ENCODE data around the gene CD22. TPM values are rescaled to one million over a fixed set of nuclear protein-coding genes. Genes with fewer than 3 reads are reported as not detected.

CD22 gene
- total and polyA plus RNA-seq, 2 of the 13 experiments (the other 11 are each of a cell fraction or from before 2014, with no cell fraction given) = 0.71 to 1.7 TPM

GRCh38 chr19:35311901-35312665, 16.9 kb upstream of the CD22 start:
- in situ Hi-C loops (cut with HindIII; ENCODE audit: extremely low pct_ligation_motif_present, low pct_unique_long_range_greater_than_20kb) (no loop called here), intact Hi-C loops (cut with micrococcal nuclease; ENCODE audit: unreplicated experiment) (no loop called here)
- ChIA-PET POLR2A (no interaction called here), CTCF (ENCODE audit: low intra/inter-chr PET ratio, low total read pairs) (no interaction called here)
- no peak overlapping the region for H2AFZ ChIP-seq (ENCODE audit: low read length)
- H3K27me3 ChIP-seq (ENCODE audit: control insufficient read depth in 1 of 2, insufficient read depth in 2 of 2, low read length in 2 of 2) = no peaks in the 10 kb centered on the region
- FAIRE-seq (no peak), ATAC-seq (no peak), DNase-seq (ENCODE audit: low spot score) (no peak)
- H3K4me1 ChIP-seq (ENCODE audit: insufficient read depth, low read length) = peaks cover 99% of the 10 kb centered on the region
- H3K9ac ChIP-seq (ENCODE audit: insufficient read depth, low read depth, low read length) = no peak overlapping the region
- no peaks in the 10 kb centered on the region for H4K20me1 ChIP-seq (ENCODE audit: insufficient read depth, low read length)
- WGBS (ENCODE audit: low lambda C conversion rate) = 92% methylated on average over 17 of the region's 21 CpGs
- H3K36me3 ChIP-seq (replicated peaks in 1 of 2; ENCODE audit: control insufficient read depth in 1 of 2, insufficient read depth in 2 of 2, low read length in 2 of 2) = no peaks in the 10 kb centered on the region
- no peak overlapping the region for H3K4me2 ChIP-seq (ENCODE audit: low read depth, low read length)
- no TSS peak for BruUV-seq (replicated peaks)
- TF ChIP-seq ZNF687 (CRISPR knock-in tag; IDR thresholded peaks at IDR 0.05) (peak; percentile 33; the same call in 1 of the 2 replicates), HOXA3 (CRISPR knock-in tag; IDR thresholded peaks at IDR 0.05) (no peak)
- no peaks in the 10 kb centered on the region for H3K9me3 ChIP-seq (ENCODE audit: low read length)
- no peak overlapping the region for H3K4me3 ChIP-seq (replicated peaks in 1 of 3; ENCODE audit: insufficient read depth in 1 of 3, low read depth in 2 of 3, low read length in 3 of 3)
- H3K79me2 ChIP-seq (ENCODE audit: insufficient read depth, low read length) = no peaks in the 10 kb centered on the region
- H3K27ac ChIP-seq (ENCODE audit: extremely low read length, insufficient read depth, low read length) = no peak overlapping the region

- no peak for DNase-seq (ENCODE audit: low spot score)
- CTCF ChIA-PET (ENCODE audit: low intra/inter-chr PET ratio, low total read pairs) = no interaction called here
Measured at GRCh38 chr19:35313587-35313986, 15.4 kb upstream of the CD22 start.

More at GRCh38 chr19:35313587-35313986, 15.4 kb upstream of the CD22 start:
- Histone ChIP-seq H3K27me3 (ENCODE audit: control insufficient read depth in 1 of 2, insufficient read depth in 2 of 2, low read length in 2 of 2) (no peaks in the 10 kb centered on the region), H3K4me1 (ENCODE audit: insufficient read depth, low read length) (peaks cover 99% of the 10 kb centered on the region), H3K9ac (ENCODE audit: insufficient read depth, low read depth, low read length) (no peak overlapping the region), H3K4me2 (ENCODE audit: low read depth, low read length) (no peak overlapping the region), H2AFZ (ENCODE audit: low read length) (no peak overlapping the region), H3K4me3 (replicated peaks in 1 of 3; ENCODE audit: insufficient read depth in 1 of 3, low read depth in 2 of 3, low read length in 3 of 3) (no peak overlapping the region), H4K20me1 (ENCODE audit: insufficient read depth, low read length) (no peaks in the 10 kb centered on the region), H3K9me3 (ENCODE audit: low read length) (no peaks in the 10 kb centered on the region), H3K27ac (ENCODE audit: extremely low read length, insufficient read depth, low read length) (no peak overlapping the region), H3K79me2 (ENCODE audit: insufficient read depth, low read length) (no peaks in the 10 kb centered on the region), H3K36me3 (replicated peaks in 1 of 2; ENCODE audit: control insufficient read depth in 1 of 2, insufficient read depth in 2 of 2, low read length in 2 of 2) (no peaks in the 10 kb centered on the region)
- WGBS (ENCODE audit: low lambda C conversion rate) = 86% methylated on average over 6 of the region's 7 CpGs
- ATAC-seq (no peak), FAIRE-seq (no peak)
- POLR2A ChIA-PET = no interaction called here
- BruUV-seq (replicated peaks) = no TSS peak
- no peak for TF ChIP-seq ATF7-NPFF (CRISPR knock-in tag; IDR thresholded peaks at IDR 0.05; ENCODE audit: low read depth)
- intact Hi-C loops (cut with micrococcal nuclease; ENCODE audit: unreplicated experiment) = no loop called here
- in situ Hi-C loops (cut with HindIII; ENCODE audit: extremely low pct_ligation_motif_present, low pct_unique_long_range_greater_than_20kb) = no loop called here

Measured in HepG2 (cell line).